GM12801 (cell line): ENCODE results near the gene PATL2.

ENCODE experiments used
- TF ChIP-seq, protein P1 (sequence below): IDR thresholded peaks from one replicate; pipeline ENCODE4 v1.5.1; 2011; ENCODE audit warnings: control low read depth; ENCODE audit not compliant: insufficient read length; ENCODE audit errors: extremely low read depth

The PATL2 gene

DNA sequence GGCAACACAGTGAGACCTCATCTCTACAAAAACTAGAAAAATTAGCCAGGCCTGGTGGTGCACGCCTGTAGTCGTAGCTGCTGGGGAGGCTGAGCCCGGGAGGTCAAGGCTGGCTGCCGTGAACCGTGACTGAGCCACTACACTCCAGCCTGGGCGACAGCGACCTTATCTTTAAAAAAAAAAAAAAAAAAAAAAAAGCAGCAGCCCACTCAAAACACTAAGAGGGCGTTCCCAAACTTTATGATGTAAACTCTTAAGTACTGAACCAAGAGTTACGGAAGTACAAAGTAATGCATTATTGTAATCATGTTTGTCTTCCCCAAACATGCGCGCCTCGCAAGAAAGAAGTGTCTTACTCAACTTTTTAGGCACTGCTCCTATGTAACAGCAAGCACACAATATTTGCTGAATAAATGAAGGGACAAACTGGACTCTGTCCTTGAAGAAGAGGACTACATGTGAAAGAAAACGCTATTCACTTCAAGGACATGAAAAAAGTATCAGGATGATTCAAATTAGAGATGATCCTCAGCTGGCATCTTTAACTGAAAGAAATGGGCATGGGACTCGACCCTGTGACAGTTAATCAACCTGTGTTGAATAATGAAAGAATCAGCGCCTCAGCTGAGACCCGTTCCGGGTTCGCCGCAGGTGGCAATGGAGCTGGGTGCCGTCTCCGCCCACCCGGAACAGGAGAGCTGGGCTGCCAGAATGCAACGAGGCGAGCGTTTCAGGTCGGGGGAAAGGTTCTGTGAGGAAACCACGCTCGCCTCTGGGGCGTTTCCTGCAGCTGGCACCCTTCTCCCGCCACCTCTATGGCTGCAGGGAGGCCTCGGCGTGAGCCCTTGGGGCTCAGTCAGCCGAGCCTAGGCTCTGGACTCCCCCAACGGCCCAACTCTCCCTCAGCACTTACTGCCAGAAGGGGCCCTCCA is 48.4 kb downstream of the PATL2 start:
- TF ChIP-seq, protein P1, sequence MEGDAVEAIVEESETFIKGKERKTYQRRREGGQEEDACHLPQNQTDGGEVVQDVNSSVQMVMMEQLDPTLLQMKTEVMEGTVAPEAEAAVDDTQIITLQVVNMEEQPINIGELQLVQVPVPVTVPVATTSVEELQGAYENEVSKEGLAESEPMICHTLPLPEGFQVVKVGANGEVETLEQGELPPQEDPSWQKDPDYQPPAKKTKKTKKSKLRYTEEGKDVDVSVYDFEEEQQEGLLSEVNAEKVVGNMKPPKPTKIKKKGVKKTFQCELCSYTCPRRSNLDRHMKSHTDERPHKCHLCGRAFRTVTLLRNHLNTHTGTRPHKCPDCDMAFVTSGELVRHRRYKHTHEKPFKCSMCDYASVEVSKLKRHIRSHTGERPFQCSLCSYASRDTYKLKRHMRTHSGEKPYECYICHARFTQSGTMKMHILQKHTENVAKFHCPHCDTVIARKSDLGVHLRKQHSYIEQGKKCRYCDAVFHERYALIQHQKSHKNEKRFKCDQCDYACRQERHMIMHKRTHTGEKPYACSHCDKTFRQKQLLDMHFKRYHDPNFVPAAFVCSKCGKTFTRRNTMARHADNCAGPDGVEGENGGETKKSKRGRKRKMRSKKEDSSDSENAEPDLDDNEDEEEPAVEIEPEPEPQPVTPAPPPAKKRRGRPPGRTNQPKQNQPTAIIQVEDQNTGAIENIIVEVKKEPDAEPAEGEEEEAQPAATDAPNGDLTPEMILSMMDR, result no peak

DNA sequence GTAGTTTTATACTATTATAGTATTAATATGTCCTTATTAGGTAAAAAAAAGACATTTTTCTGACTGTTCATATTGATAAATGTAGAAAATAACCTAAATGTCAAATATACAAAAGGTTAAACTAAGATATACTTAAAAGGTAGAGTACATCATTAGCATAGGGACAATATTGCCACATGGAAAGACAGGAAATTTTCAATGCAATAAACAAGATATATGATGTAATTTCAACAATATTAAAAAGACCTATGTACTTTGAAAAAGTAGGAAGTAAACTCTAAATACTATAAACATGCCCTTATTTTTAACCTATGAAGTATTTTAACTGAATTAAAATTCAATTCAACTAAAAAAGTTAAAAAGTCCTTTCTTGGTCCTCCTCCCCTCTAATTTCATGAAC is 49.5 kb downstream of the PATL2 start:
- TF ChIP-seq, protein P1, result no peak

DNA sequence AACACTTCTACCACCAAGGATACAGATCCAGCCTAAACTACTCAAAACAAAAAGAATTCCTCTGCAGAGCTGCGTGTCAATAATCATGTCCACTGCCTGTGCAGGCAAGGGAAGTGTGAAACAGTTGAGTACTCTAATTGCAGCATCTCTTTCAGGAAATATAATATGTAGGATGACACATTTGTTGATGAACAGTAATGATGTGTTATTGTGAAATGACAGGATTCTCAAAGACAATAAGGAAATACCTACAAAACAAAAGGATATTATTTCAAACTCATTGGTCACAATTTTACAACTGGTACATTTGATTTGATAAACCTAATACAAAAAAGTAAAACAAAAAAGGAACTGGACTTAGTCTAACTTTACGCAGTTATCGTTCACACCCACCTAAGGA is 52.1 kb downstream of the PATL2 start:
- TF ChIP-seq, protein P1, result no peak

DNA sequence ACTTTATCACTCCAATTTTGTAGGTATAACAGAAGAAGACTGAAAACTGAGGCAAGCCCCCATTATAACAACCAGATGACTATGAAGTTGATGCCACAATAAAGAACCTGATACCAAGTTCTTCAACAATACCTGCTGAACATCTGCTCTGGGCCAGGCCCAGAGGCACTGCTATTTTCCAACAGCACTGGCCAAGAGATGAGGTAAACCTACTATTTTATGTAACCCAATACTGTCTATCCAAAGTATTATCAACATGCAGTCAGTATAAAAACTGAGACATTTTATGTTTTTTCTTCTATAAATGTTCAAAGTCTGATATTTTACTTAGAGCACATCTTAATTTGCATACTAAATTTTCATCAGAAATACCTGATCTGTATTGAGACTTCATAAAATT is 53.7 kb downstream of the PATL2 start:
- TF ChIP-seq, protein P1, result no peak

DNA sequence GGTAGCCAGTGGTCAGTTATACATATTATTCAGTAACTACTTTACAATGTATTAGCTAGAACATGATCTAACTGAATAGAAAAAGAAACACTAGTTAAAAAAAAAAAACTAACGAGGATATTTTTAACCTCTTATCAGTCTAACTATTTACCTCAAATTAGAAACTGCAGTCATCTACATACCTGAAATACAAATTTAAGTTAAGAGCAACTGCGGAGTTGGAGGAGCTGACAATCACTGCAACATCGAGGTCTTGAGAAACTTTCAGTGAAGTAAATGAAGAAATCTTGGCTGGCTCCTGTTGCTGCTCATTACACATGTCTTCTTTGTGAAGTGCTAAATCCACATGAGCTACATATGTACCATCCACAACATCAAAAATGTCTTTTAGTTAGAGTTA is 54.2 kb downstream of the PATL2 start:
- TF ChIP-seq, protein P1, result no peak

DNA sequence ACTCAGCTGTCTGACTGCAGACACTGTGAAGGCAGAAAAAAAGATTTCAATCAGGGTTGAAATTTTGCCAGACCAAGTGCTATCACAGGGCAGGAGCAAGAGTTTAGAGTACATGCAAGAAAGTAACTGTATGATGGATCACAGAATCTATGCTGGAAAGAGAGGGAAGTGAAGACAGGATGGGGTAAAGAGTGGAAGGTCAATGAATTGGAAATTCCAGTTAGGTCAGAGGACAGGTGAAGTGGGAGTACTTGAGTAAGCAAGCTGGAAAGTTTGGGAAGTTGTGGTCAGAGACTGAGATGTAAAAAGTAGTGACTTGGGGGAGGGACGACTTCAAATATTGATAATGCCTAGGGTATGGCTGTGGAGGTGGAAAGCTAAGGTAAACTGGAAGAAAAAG is 54.8 kb downstream of the PATL2 start:
- TF ChIP-seq, protein P1, result no peak

DNA sequence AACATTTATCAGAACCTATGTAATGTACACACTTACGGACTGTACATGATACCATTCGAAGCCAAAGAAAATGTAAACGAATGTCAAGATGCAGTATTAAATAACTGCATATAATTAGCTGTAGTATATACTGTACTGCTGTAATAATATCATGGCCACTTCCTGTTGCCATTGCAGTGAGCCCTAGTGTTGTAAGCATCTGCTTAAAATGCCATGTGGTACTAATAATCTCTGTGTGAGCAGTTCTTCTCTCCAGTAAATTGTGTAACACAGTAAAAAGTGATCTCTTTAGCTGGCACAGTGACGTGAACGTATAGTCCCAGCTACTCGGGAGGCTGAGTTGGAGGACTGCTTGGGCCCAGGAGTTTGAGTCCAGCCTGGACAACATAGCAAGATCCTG is 56.3 kb downstream of the PATL2 start:
- TF ChIP-seq, protein P1, result no peak
